Fibroblast of lung (primary cell): Measurements from ENCODE around the gene BCAS1. TPM values are rescaled to one million over a fixed set of nuclear protein-coding genes. Genes with fewer than 3 reads are reported as not detected.

Experiments used
- DNase-seq, 2 donors: peaks; one replicate each; pipeline versions ENCODE4 v3.0.0 to v3.0.0-alpha.2; 2010; ENCODE audit warnings: low read depth in 2 of 2
- H2AFZ ChIP-seq: 2 replicates; pipeline ENCODE4 v1.5.1; 2012; ENCODE audit warnings: low read length, control low read depth, inconsistent platforms
- H3K27ac ChIP-seq: 2 replicates; pipeline ENCODE4 v1.5.1; 2011; ENCODE audit warnings: low read length, control low read depth; ENCODE audit not compliant: insufficient read depth
- H3K27me3 ChIP-seq: 2 replicates; pipeline ENCODE4 v1.5.1; 2011; ENCODE audit warnings: mild to moderate bottlenecking, low read length; ENCODE audit not compliant: control insufficient read depth, insufficient read depth
- H3K36me3 ChIP-seq: 2 replicates; pipeline ENCODE4 v1.5.1; 2011; ENCODE audit warnings: low read length; ENCODE audit not compliant: control insufficient read depth, insufficient read depth
- H3K4me1 ChIP-seq: 2 replicates; pipeline ENCODE4 v1.5.1; 2011; ENCODE audit warnings: low read length; ENCODE audit not compliant: control insufficient read depth, insufficient read depth; ENCODE audit errors: extremely low read depth
- H3K4me2 ChIP-seq: 2 replicates; pipeline ENCODE4 v1.5.1; 2011; ENCODE audit warnings: low read length, control low read depth; ENCODE audit not compliant: insufficient read depth; ENCODE audit errors: extremely low read depth
- H3K4me3 ChIP-seq, 4 experiments: fragments of 200-600 bp in 1 of 4; sonication (generic) in 1 of 4; replicated peaks in 1 of 4; 2 replicates each; pipeline ENCODE4 v1.5.1; 2011 to 2016; ENCODE audit warnings: low read length in 4 of 4, low read depth in 3 of 4, mild to moderate bottlenecking in 3 of 4, control low read depth in 2 of 4, inconsistent platforms in 1 of 4, mixed read lengths in 1 of 4; ENCODE audit not compliant: insufficient read depth in 1 of 4; ENCODE audit errors: control extremely low read depth in 1 of 4
- H3K79me2 ChIP-seq: 2 replicates; pipeline ENCODE4 v1.5.1; 2012; ENCODE audit warnings: mild to moderate bottlenecking, low read length, inconsistent platforms; ENCODE audit not compliant: control insufficient read depth, insufficient read depth
- H3K9ac ChIP-seq: 2 replicates; pipeline ENCODE4 v1.5.1; 2011; ENCODE audit warnings: mild to moderate bottlenecking, low read length, control low read depth; ENCODE audit not compliant: insufficient read depth
- H3K9me3 ChIP-seq: 2 replicates; pipeline ENCODE4 v1.5.1; 2012; ENCODE audit warnings: low read depth, low read length; ENCODE audit not compliant: control insufficient read depth, insufficient read depth
- H4K20me1 ChIP-seq: 2 replicates; pipeline ENCODE4 v1.5.1; 2011; ENCODE audit warnings: low read length; ENCODE audit not compliant: control insufficient read depth, insufficient read depth; ENCODE audit errors: extremely low read depth
- EZH2 ChIP-seq: IDR thresholded peaks from 2 replicates; pipeline ENCODE4 v1.5.1; 2012; ENCODE audit warnings: low read length, control low read depth, mild to moderate bottlenecking; ENCODE audit errors: missing control alignments
- polyA plus RNA-seq, 2 donors: library from polyadenylated mRNA; depleted of rRNA in 1 of 2; stranded (reverse) in 1 of 2; unstranded in 1 of 2; fragments of >200 nt; gene quantifications; 2 replicates each; pipeline ENCODE4 v1.2.1, GENCODE V29; 2011 to 2012; ENCODE audit warnings: missing spikeins in 1 of 2
- total RNA-seq: library from RNA; depleted of rRNA; stranded (reverse); fragments of >200 nt; gene quantifications from 2 replicates; pipeline ENCODE4 v1.2.1, GENCODE V29; 2014
- TF ChIP-seq, protein P1 (sequence below), 2 donors: IDR thresholded peaks in 1 of 2; conservative IDR thresholded peaks in 1 of 2; 1 replicate in 1 of 2; 2 replicates in 1 of 2; pipeline ENCODE4 v1.5.1; 2011 to 2012; ENCODE audit warnings: low read length in 2 of 2, control low read depth in 1 of 2, inconsistent platforms in 1 of 2, low read depth in 1 of 2, mild to moderate bottlenecking in 1 of 2

BCAS1 gene
- total and polyA plus RNA-seq, 2 donors (not counting 1 experiment from before 2014, with no cell fraction given) = 0.17 TPM; not detected in 1

GRCh38 chr20:53894707-53895384 lies 175.5 kb downstream of the BCAS1 start:
- Histone ChIP-seq H3K9ac (no peak overlapping the region), H4K20me1 (no peaks in the 10 kb centered on the region), H3K4me2 (no peak overlapping the region), H3K4me1 (peaks cover 12% of the 10 kb centered on the region), H3K36me3 (no peaks in the 10 kb centered on the region), H3K79me2 (no peaks in the 10 kb centered on the region), H2AFZ (no peak overlapping the region), H3K9me3 (no peaks in the 10 kb centered on the region), H3K27ac (no peak overlapping the region), H3K27me3 (no peaks in the 10 kb centered on the region), H3K4me3 (no peak overlapping the region)
- TF ChIP-seq EZH2 = no peak
- TF ChIP-seq, protein P1, sequence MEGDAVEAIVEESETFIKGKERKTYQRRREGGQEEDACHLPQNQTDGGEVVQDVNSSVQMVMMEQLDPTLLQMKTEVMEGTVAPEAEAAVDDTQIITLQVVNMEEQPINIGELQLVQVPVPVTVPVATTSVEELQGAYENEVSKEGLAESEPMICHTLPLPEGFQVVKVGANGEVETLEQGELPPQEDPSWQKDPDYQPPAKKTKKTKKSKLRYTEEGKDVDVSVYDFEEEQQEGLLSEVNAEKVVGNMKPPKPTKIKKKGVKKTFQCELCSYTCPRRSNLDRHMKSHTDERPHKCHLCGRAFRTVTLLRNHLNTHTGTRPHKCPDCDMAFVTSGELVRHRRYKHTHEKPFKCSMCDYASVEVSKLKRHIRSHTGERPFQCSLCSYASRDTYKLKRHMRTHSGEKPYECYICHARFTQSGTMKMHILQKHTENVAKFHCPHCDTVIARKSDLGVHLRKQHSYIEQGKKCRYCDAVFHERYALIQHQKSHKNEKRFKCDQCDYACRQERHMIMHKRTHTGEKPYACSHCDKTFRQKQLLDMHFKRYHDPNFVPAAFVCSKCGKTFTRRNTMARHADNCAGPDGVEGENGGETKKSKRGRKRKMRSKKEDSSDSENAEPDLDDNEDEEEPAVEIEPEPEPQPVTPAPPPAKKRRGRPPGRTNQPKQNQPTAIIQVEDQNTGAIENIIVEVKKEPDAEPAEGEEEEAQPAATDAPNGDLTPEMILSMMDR (conservative IDR thresholded peaks at IDR 0.05 in 1 of 2, IDR thresholded peaks at IDR 0.05 in 1 of 2; ENCODE audit: low read depth in 1 of 2, low read length in 2 of 2) = no peak
- no peak for DNase-seq

Other genes starting within 250 kb of the BCAS1 start
- gene CYP24A1, start 103.4 kb upstream of the BCAS1 start, total RNA-seq = 0.26 TPM in 1 of 2 replicates, not detected in the other
- gene CYP24A1, start 103.4 kb upstream of the BCAS1 start, polyA plus RNA-seq = not detected in 2 replicates
- gene PFDN4, start 137.5 kb upstream of the BCAS1 start, total RNA-seq = 86.7 and 148 TPM in 2 replicates
- 59.7 and 87.0 TPM in 2 replicates for gene PFDN4, start 137.5 kb upstream of the BCAS1 start, polyA plus RNA-seq